ENCODE data around the gene CATSPERB. TPM values are rescaled to one million over a fixed set of nuclear protein-coding genes. Genes with fewer than 3 reads are reported as not detected.

The CATSPERB gene
- total RNA-seq, 2 experiments from 2014 or later = 5.3 to 7.1 TPM

DNA sequence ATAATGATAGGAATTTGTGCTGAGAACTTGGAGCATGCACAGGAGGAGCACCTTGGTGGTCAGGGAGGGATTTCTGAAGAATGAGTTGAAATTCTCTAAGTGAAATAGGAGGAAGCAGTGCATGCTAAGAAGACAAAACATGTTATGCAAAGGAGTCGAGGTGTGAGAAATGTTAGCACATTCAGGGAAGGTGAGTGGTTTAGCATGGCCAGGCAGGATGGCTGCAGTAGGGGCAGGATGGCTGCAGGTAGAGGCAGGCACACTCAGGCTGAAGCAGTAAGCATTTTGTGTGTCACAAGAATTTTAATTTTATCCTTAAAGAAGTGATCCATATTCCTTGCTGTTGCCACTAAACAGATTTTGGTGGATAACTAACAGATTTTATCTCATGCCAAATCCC, 46.3 kb downstream of the CATSPERB start:
- H3K4me1 ChIP-seq (ENCODE audit: insufficient read depth, low read length) = no peaks in the 10 kb centered on the region
- TF ChIP-seq, protein P1, sequence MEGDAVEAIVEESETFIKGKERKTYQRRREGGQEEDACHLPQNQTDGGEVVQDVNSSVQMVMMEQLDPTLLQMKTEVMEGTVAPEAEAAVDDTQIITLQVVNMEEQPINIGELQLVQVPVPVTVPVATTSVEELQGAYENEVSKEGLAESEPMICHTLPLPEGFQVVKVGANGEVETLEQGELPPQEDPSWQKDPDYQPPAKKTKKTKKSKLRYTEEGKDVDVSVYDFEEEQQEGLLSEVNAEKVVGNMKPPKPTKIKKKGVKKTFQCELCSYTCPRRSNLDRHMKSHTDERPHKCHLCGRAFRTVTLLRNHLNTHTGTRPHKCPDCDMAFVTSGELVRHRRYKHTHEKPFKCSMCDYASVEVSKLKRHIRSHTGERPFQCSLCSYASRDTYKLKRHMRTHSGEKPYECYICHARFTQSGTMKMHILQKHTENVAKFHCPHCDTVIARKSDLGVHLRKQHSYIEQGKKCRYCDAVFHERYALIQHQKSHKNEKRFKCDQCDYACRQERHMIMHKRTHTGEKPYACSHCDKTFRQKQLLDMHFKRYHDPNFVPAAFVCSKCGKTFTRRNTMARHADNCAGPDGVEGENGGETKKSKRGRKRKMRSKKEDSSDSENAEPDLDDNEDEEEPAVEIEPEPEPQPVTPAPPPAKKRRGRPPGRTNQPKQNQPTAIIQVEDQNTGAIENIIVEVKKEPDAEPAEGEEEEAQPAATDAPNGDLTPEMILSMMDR (IDR thresholded peaks at IDR 0.05) = no peak
- no peak for DNase-seq
- Mint-ChIP-seq H3K27ac (no peak overlapping the region), H3K9me3 (no peaks in the 10 kb centered on the region), H3K4me1 (ENCODE audit: low read depth) (no peaks in the 10 kb centered on the region), H3K4me3 (no peak overlapping the region), H3K27me3 (no peaks in the 10 kb centered on the region), H3K36me3 (ENCODE audit: low read depth) (peaks cover 7% of the 10 kb centered on the region)
- ChIA-PET POLR2A (no interaction called here), CTCF (no interaction called here)
- no peak overlapping the region for H3K4me3 ChIP-seq (ENCODE audit: low read length)
- no peaks in the 10 kb centered on the region for H3K27me3 ChIP-seq (ENCODE audit: control insufficient read depth in 1 of 2, insufficient read depth in 2 of 2, low read length in 2 of 2)
- peaks cover 3 to 5% of the 10 kb centered on the region in 2 experiments for H3K9me3 ChIP-seq (ENCODE audit: control insufficient read depth in 1 of 2, insufficient read depth in 1 of 2, low read length in 2 of 2)
- ATAC-seq (ENCODE audit: poor library complexity) = no peak
- intact Hi-C loops (cut with DNase I, micrococcal nuclease) = no loop called here
- H3K36me3 ChIP-seq (ENCODE audit: insufficient read depth, low read length) = no peaks in the 10 kb centered on the region
- H3K27ac ChIP-seq (ENCODE audit: low read depth in 1 of 2, low read length in 2 of 2) = no peak overlapping the region

DNA sequence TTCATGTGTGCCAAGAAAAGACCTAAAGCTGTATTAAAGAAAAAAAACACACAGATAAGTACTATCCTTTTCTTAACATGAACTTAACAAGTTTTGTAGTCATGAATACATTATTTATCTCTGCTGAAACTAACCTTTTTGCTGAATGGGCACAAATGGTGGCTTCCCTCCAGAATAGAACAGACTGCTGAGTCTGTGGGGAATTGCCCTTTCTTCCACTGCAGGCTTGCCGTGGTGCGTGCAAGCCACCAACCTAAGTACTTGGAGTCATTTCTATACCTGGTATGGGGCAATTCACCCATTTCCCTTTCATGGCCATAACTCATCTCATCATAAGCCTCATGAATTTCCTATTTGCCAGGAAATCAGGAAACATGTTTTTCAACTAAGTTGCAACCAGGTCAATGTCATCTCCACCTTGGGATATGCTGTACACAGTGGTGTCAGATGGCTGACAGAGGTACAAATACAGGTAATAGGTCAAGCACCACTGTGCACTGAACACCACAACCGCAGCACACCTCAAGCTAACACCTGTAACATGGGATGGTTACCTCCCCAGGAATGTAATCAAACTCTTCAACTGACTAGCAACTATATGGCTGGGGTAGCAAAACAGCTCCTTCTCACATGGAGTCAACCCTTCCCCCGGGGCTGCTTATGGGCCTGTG, 49.9 kb downstream of the CATSPERB start:
- no peaks in the 10 kb centered on the region for H3K36me3 ChIP-seq (ENCODE audit: insufficient read depth, low read length)
- H3K4me1 ChIP-seq (ENCODE audit: insufficient read depth, low read length) = no peaks in the 10 kb centered on the region
- H3K4me3 Mint-ChIP-seq = no peak overlapping the region
- H3K9me3 Mint-ChIP-seq = no peaks in the 10 kb centered on the region
- TF ChIP-seq, protein P1 (IDR thresholded peaks at IDR 0.05) = no peak
- no peak overlapping the region for H3K27ac ChIP-seq (ENCODE audit: low read depth in 1 of 2, low read length in 2 of 2)
- H3K27me3 Mint-ChIP-seq = no peaks in the 10 kb centered on the region
- H3K27ac Mint-ChIP-seq = no peak overlapping the region
- ATAC-seq (ENCODE audit: poor library complexity) (no peak), DNase-seq (no peak)
- no peaks in the 10 kb centered on the region for H3K27me3 ChIP-seq (ENCODE audit: control insufficient read depth in 1 of 2, insufficient read depth in 2 of 2, low read length in 2 of 2)
- H3K9me3 ChIP-seq (ENCODE audit: control insufficient read depth in 1 of 2, insufficient read depth in 1 of 2, low read length in 2 of 2) = no peaks in the 10 kb centered on the region
- peaks cover 25% of the 10 kb centered on the region for H3K36me3 Mint-ChIP-seq (ENCODE audit: low read depth)
- no peak overlapping the region for H3K4me3 ChIP-seq (ENCODE audit: low read length)
- ChIA-PET CTCF (no interaction called here), POLR2A (no interaction called here)
- no peaks in the 10 kb centered on the region for H3K4me1 Mint-ChIP-seq (ENCODE audit: low read depth)
- intact Hi-C loops (cut with DNase I, micrococcal nuclease) = no loop called here

DNA sequence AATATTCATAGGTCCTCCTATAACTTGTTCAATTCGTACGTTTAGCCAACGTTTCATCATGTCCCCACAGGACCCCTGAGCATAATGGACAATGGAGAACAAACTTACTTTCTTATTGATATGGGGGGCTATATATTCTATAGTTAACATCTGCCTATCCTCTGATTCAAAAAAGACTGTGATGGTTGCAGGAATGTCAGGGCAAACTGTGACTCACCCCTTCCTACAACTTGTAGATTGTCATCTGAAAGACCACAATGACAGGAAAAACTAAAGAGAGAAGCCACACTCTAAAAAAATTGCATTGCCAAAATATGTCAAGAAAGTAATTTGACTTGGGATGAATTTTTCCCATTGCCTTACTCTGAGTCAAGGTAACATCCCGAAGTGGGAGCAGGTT, 50.8 kb downstream of the CATSPERB start:
- H3K36me3 Mint-ChIP-seq (ENCODE audit: low read depth) = peaks cover 31% of the 10 kb centered on the region
- Histone ChIP-seq H3K4me1 (ENCODE audit: insufficient read depth, low read length) (no peaks in the 10 kb centered on the region), H3K27ac (ENCODE audit: low read depth in 1 of 2, low read length in 2 of 2) (no peak overlapping the region), H3K9me3 (ENCODE audit: control insufficient read depth in 1 of 2, insufficient read depth in 1 of 2, low read length in 2 of 2) (no peaks in the 10 kb centered on the region), H3K4me3 (ENCODE audit: low read length) (no peak overlapping the region), H3K27me3 (ENCODE audit: control insufficient read depth in 1 of 2, insufficient read depth in 2 of 2, low read length in 2 of 2) (no peaks in the 10 kb centered on the region), H3K36me3 (ENCODE audit: insufficient read depth, low read length) (no peaks in the 10 kb centered on the region)
- ChIA-PET POLR2A (no interaction called here), CTCF (no interaction called here)
- intact Hi-C loops (cut with DNase I, micrococcal nuclease) = no loop called here
- H3K9me3 Mint-ChIP-seq = no peaks in the 10 kb centered on the region
- no peak overlapping the region for H3K4me3 Mint-ChIP-seq
- DNase-seq = no peak
- no peak overlapping the region for H3K27ac Mint-ChIP-seq
- H3K27me3 Mint-ChIP-seq = no peaks in the 10 kb centered on the region
- no peak for ATAC-seq (ENCODE audit: poor library complexity)
- TF ChIP-seq, protein P1 (IDR thresholded peaks at IDR 0.05) = no peak
- H3K4me1 Mint-ChIP-seq (ENCODE audit: low read depth) = no peaks in the 10 kb centered on the region
